Measurements from ENCODE around the gene CFAP77.

Gene CFAP77

DNA sequence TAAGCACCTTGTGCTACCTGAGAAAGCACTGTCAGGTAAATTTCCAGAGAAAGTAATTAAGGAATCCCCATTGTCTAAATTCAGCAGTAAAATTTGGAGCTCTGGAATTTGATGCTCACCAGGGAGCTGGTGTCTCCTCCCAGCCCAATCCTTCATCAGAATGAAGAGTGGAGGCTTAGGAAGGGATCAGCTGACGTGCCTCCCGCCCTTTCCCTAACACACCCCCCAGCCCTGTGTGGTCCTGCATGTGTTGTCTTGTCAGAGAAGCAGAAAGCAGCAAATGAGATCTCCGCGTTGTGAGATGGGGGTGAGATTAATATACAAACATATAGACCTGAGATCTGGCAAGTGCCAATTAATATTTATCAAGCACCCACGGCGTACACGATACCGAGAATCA is 145.5 kb downstream of the CFAP77 start (continued):
- TF ChIP-seq, protein P1, sequence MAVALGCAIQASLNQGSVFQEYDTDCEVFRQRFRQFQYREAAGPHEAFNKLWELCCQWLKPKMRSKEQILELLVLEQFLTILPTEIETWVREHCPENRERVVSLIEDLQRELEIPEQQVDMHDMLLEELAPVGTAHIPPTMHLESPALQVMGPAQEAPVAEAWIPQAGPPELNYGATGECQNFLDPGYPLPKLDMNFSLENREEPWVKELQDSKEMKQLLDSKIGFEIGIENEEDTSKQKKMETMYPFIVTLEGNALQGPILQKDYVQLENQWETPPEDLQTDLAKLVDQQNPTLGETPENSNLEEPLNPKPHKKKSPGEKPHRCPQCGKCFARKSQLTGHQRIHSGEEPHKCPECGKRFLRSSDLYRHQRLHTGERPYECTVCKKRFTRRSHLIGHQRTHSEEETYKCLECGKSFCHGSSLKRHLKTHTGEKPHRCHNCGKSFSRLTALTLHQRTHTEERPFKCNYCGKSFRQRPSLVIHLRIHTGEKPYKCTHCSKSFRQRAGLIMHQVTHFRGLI (tag by site-specific recombination; IDR thresholded peaks at IDR 0.05): no peak

DNA sequence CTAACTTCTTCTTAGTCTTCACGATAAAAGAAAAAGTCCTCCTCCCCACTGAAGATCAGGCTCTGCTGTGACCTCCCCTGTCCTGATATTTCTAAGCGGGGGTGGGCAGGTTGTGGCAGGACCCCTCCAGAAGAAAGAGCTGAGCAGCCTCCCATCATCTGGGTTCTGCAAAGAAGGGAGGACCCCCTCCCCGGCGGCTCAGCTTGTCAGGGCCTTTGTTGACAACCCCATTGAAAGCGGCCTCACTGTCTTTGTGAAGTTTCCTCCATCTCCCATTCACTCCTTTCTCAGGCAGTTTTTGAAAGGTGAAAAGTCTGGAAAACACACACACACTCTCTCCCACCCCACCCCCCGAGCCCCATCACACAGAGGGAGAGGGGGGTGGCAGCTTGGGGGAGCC is 146.2 kb downstream of the CFAP77 start:
- CTCF ChIA-PET: interaction anchor here (0.9 kb wide), 2 partner anchors 12 to 19 kb away, joined by 3 to 5 read pairs; no protein-coding TSS in a partner anchor
- POLR2A ChIA-PET: no interaction called here

DNA sequence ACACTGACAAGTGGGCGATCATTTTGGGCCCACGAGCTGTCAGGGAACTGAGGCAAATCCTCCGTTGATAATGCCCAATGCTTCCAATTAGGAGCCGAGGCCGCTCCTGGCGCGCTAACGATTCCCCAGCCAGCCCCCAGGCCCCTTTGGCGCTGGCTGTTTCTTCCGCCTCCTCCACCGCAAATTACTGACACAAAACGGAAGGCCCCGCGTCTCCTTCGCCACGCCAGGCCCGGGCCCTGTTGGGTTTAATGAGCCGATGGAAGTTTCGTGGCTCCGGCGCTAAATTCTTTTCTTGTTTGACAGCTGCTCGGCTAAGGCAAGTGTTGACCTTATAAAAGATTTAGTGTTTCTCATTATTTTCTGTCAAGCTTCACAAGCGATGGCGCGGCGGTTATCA is 146.7 kb downstream of the CFAP77 start:
- ChIA-PET CTCF (interaction anchor here (0.6 to 0.9 kb wide), 2 partner anchors 19 to 32 kb away, joined by 4 to 5 read pairs; no protein-coding TSS in a partner anchor), POLR2A (no interaction called here)
- H3K9me3 ChIP-seq (ENCODE audit: control insufficient read depth, insufficient read depth, low read depth, low read length): no peaks in the 10 kb centered on the region
- TF ChIP-seq EGR2 (tag by site-specific recombination; IDR thresholded peaks at IDR 0.05; ENCODE audit: low read depth) (no peak), RBAK (tag by site-specific recombination; IDR thresholded peaks at IDR 0.05) (no peak), SP2 (tag by site-specific recombination; IDR thresholded peaks at IDR 0.05) (no peak), ZIC2 (tag by site-specific recombination; IDR thresholded peaks at IDR 0.05) (no peak), ZNF391 (tag by site-specific recombination; IDR thresholded peaks at IDR 0.05; ENCODE audit: borderline replicate concordance, low read depth) (no peak), ZNF629 (tag by site-specific recombination; IDR thresholded peaks at IDR 0.05) (no peak), ZNF354C (tag by site-specific recombination; IDR thresholded peaks at IDR 0.05; ENCODE audit: borderline replicate concordance, low read depth) (no peak), ZNF266 (tag by site-specific recombination; IDR thresholded peaks at IDR 0.05; ENCODE audit: low read depth) (no peak), ZNF664 (tag by site-specific recombination; IDR thresholded peaks at IDR 0.05) (no peak)
- TF ChIP-seq, protein P2, sequence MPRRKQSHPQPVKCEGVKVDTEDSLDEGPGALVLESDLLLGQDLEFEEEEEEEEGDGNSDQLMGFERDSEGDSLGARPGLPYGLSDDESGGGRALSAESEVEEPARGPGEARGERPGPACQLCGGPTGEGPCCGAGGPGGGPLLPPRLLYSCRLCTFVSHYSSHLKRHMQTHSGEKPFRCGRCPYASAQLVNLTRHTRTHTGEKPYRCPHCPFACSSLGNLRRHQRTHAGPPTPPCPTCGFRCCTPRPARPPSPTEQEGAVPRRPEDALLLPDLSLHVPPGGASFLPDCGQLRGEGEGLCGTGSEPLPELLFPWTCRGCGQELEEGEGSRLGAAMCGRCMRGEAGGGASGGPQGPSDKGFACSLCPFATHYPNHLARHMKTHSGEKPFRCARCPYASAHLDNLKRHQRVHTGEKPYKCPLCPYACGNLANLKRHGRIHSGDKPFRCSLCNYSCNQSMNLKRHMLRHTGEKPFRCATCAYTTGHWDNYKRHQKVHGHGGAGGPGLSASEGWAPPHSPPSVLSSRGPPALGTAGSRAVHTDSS (tag by site-specific recombination; IDR thresholded peaks at IDR 0.05): no peak
- TF ChIP-seq, protein P3, sequence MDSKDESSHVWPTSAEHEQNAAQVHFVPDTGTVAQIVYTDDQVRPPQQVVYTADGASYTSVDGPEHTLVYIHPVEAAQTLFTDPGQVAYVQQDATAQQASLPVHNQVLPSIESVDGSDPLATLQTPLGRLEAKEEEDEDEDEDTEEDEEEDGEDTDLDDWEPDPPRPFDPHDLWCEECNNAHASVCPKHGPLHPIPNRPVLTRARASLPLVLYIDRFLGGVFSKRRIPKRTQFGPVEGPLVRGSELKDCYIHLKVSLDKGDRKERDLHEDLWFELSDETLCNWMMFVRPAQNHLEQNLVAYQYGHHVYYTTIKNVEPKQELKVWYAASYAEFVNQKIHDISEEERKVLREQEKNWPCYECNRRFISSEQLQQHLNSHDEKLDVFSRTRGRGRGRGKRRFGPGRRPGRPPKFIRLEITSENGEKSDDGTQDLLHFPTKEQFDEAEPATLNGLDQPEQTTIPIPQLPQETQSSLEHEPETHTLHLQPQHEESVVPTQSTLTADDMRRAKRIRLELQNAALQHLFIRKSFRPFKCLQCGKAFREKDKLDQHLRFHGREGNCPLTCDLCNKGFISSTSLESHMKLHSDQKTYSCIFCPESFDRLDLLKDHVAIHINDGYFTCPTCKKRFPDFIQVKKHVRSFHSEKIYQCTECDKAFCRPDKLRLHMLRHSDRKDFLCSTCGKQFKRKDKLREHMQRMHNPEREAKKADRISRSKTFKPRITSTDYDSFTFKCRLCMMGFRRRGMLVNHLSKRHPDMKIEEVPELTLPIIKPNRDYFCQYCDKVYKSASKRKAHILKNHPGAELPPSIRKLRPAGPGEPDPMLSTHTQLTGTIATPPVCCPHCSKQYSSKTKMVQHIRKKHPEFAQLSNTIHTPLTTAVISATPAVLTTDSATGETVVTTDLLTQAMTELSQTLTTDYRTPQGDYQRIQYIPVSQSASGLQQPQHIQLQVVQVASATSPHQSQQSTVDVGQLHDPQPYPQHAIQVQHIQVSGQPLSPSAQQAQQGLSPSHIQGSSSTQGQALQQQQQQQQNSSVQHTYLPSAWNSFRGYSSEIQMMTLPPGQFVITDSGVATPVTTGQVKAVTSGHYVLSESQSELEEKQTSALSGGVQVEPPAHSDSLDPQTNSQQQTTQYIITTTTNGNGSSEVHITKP (tag by site-specific recombination; IDR thresholded peaks at IDR 0.05): no peak
- H3K4me3 ChIP-seq (ENCODE audit: low read depth, low read length): no peak overlapping the region
- H3K27ac ChIP-seq (ENCODE audit: extremely low read depth, low read depth, low read length): no peak overlapping the region
- H3K36me3 ChIP-seq (ENCODE audit: control insufficient read depth in 2 of 2, insufficient read depth in 1 of 2, low read length in 2 of 2): no peaks in the 10 kb centered on the region
- H3K4me1 ChIP-seq (ENCODE audit: control insufficient read depth, insufficient read depth, low read length): no peaks in the 10 kb centered on the region

More for the DNA sequence above, 146.2 kb downstream of the CFAP77 start:
- Histone ChIP-seq H3K9me3 (ENCODE audit: control insufficient read depth, insufficient read depth, low read depth, low read length) (no peaks in the 10 kb centered on the region), H3K27ac (ENCODE audit: extremely low read depth, low read depth, low read length) (no peak overlapping the region), H3K4me3 (ENCODE audit: low read depth, low read length) (no peak overlapping the region), H3K4me1 (ENCODE audit: control insufficient read depth, insufficient read depth, low read length) (no peaks in the 10 kb centered on the region), H3K36me3 (ENCODE audit: control insufficient read depth in 2 of 2, insufficient read depth in 1 of 2, low read length in 2 of 2) (no peaks in the 10 kb centered on the region)
- no peak for TF ChIP-seq ZFHX2 (tag by site-specific recombination; conservative IDR thresholded peaks at IDR 0.05)
- TF ChIP-seq KLF7 (tag by site-specific recombination; IDR thresholded peaks at IDR 0.05; ENCODE audit: borderline replicate concordance): no peak
- TF ChIP-seq ZNF138 (tag by site-specific recombination; IDR thresholded peaks at IDR 0.05; ENCODE audit: borderline replicate concordance): no peak
- TF ChIP-seq ZNF354C (tag by site-specific recombination; IDR thresholded peaks at IDR 0.05; ENCODE audit: borderline replicate concordance, low read depth): no peak
- TF ChIP-seq ZNF23 (tag by site-specific recombination; IDR thresholded peaks at IDR 0.05; ENCODE audit: borderline replicate concordance): no peak
- TF ChIP-seq ZNF837 (tag by site-specific recombination; IDR thresholded peaks at IDR 0.05): no peak
- TF ChIP-seq, protein P4, sequence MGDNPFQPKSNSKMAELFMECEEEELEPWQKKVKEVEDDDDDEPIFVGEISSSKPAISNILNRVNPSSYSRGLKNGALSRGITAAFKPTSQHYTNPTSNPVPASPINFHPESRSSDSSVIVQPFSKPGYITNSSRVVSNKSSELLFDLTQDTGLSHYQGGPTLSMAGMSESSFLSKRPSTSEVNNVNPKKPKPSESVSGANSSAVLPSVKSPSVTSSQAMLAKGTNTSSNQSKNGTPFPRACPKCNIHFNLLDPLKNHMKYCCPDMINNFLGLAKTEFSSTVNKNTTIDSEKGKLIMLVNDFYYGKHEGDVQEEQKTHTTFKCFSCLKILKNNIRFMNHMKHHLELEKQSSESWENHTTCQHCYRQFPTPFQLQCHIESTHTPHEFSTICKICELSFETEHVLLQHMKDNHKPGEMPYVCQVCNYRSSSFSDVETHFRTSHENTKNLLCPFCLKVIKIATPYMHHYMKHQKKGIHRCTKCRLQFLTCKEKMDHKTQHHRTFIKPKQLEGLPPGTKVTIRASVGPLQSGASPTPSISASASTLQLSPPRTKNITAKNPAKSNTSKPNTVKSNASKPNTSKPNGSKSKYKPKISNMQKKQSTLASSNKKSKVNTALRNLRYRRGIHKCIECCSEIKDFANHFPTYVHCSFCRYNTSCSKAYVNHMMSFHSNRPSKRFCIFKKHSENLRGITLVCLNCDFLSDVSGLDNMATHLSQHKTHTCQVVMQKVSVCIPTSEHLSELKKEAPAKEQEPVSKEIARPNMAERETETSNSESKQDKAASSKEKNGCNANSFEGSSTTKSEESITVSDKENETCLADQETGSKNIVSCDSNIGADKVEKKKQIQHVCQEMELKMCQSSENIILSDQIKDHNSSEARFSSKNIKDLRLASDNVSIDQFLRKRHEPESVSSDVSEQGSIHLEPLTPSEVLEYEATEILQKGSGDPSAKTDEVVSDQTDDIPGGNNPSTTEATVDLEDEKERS (tag by site-specific recombination; IDR thresholded peaks at IDR 0.05): no peak
- TF ChIP-seq ZNF629 (tag by site-specific recombination; IDR thresholded peaks at IDR 0.05): no peak
- TF ChIP-seq KLF16 (tag by site-specific recombination; IDR thresholded peaks at IDR 0.05): no peak
- no peak for TF ChIP-seq ZNF561 (tag by site-specific recombination; IDR thresholded peaks at IDR 0.05; ENCODE audit: borderline replicate concordance)
- TF ChIP-seq PRDM1 (tag by site-specific recombination; IDR thresholded peaks at IDR 0.05): no peak
